RPMI8226 (cell line): ENCODE results near the gene KCNG4.

ENCODE experiments used
- DNase-seq: peaks from one replicate; pipeline ENCODE4 v3.0.0-alpha.2; 2015

KCNG4 gene

GRCh38 chr16:84239909-84240308, at the start of gene KCNG4:
KCNG4 (minus strand) TSS chr16:84240012; CDS start chr16:84237485, 2,527 bp downstream.
- DNase-seq = no peak

- DNase-seq = no peak
These were observed 49.1 kb upstream of the KCNG4 start for GRCh38 chr16:84288902-84289301.

GRCh38 chr16:84286578-84287240, 46.9 kb upstream of the KCNG4 start:
- no peak for DNase-seq

GRCh38 chr16:84284154-84284722, 44.4 kb upstream of the KCNG4 start:
- no peak for DNase-seq

GRCh38 chr16:84283314-84284153, 43.7 kb upstream of the KCNG4 start:
- no peak for DNase-seq

- DNase-seq = no peak
These were observed 42.7 kb upstream of the KCNG4 start for GRCh38 chr16:84282533-84282932.

- DNase-seq = no peak
These were observed 41.3 kb upstream of the KCNG4 start for GRCh38 chr16:84281074-84281473.

GRCh38 chr16:84279881-84280280, 40.1 kb upstream of the KCNG4 start:
- no peak for DNase-seq

- DNase-seq = no peak
These were observed 39.2 kb upstream of the KCNG4 start for GRCh38 chr16:84278968-84279367.

- DNase-seq = no peak
These were observed 38.5 kb upstream of the KCNG4 start for GRCh38 chr16:84278333-84278732.

GRCh38 chr16:84277244-84277823, 37.5 kb upstream of the KCNG4 start:
- DNase-seq = peak; percentile 53

- no peak for DNase-seq
These were observed 35.9 kb upstream of the KCNG4 start for GRCh38 chr16:84275585-84276151.

- no peak for DNase-seq
These were observed 34.7 kb upstream of the KCNG4 start for GRCh38 chr16:84274515-84274914.

- DNase-seq = no peak
These were observed 33.0 kb upstream of the KCNG4 start for GRCh38 chr16:84272740-84273320.

GRCh38 chr16:84271866-84272265, 32.1 kb upstream of the KCNG4 start:
- DNase-seq = no peak

GRCh38 chr16:84271037-84271436, 31.2 kb upstream of the KCNG4 start:
- DNase-seq = no peak

- DNase-seq = no peak
These were observed 30.7 kb upstream of the KCNG4 start for GRCh38 chr16:84270531-84270930.

- DNase-seq = no peak
These were observed 30.3 kb upstream of the KCNG4 start for GRCh38 chr16:84270071-84270470.

- DNase-seq = no peak
These were observed 28.7 kb upstream of the KCNG4 start for GRCh38 chr16:84268291-84269040.

GRCh38 chr16:84267380-84267779, 27.6 kb upstream of the KCNG4 start:
- no peak for DNase-seq

- peak; percentile 49 for DNase-seq
These were observed 26.6 kb upstream of the KCNG4 start for GRCh38 chr16:84266451-84266850.

- no peak for DNase-seq
These were observed 23.1 kb upstream of the KCNG4 start for GRCh38 chr16:84262939-84263338.
